Measurements from ENCODE around the gene C11orf68. TPM values are rescaled to one million over a fixed set of nuclear protein-coding genes. Genes with fewer than 3 reads are reported as not detected.

The C11orf68 gene
- total and polyA plus RNA-seq, 10 donors, result 22.0 to 44.9 (median 33.2) TPM

Other genes with a start within 250 kb of the C11orf68 start
- gene KAT5, start 206.8 kb downstream of the C11orf68 start, total RNA-seq, result 10 to 100 TPM; 55.0 to 85.8 (median 63.6) TPM
- 100 to 1,000 TPM in 1 of 3 donors, 10 to 100 TPM in 2; 55.3 to 103 (median 72.4) TPM for gene KAT5, start 206.8 kb downstream of the C11orf68 start, polyA plus RNA-seq
- 100 to 1,000 TPM in 2 of 7 donors, 10 to 100 TPM in 5; 51.0 to 141 (median 54.4) TPM for gene RNASEH2C, start 198.3 kb downstream of the C11orf68 start, total RNA-seq
- 100 to 1,000 TPM in 2 of 3 donors, 10 to 100 TPM in 1; 56.3 to 124 (median 112) TPM for gene RNASEH2C, start 198.3 kb downstream of the C11orf68 start, polyA plus RNA-seq
- 10 to 100 TPM; 28.9 to 58.9 (median 33.1) TPM for gene AP5B1, start 138.1 kb downstream of the C11orf68 start, total RNA-seq
- gene AP5B1, start 138.1 kb downstream of the C11orf68 start, polyA plus RNA-seq, result 10 to 100 TPM in 1 of 3 donors, 1 to 10 TPM in 2; 2.8 to 12.6 (median 3.3) TPM
- gene OVOL1, start 132.0 kb downstream of the C11orf68 start, total RNA-seq, result under 1 TPM in 2 of 7 donors, not detected in 5; 0.14 to 0.47 TPM
- under 1 TPM in 2 of 3 donors, not detected in 1; 0.03 to 0.06 TPM for gene OVOL1, start 132.0 kb downstream of the C11orf68 start, polyA plus RNA-seq
- gene SNX32, start 85.1 kb downstream of the C11orf68 start, total RNA-seq, result 1 to 10 TPM in 2 of 7 donors, under 1 TPM in 3, not detected in 2; 0.22 to 1.2 (median 0.77) TPM
- 1 to 10 TPM in 1 of 3 donors, under 1 TPM in 2; 0.45 to 1.5 (median 0.89) TPM for gene SNX32, start 85.1 kb downstream of the C11orf68 start, polyA plus RNA-seq
- 1,000 to 10,000 TPM in 2 of 7 donors, 100 to 1,000 TPM in 5; 666 to 1,219 (median 868) TPM for gene CFL1, start 60.9 kb downstream of the C11orf68 start, total RNA-seq
- 100 to 1,000 TPM; 562 to 869 (median 862) TPM for gene CFL1, start 60.9 kb downstream of the C11orf68 start, polyA plus RNA-seq
- 10 to 100 TPM; 54.8 to 77.3 (median 65.5) TPM for gene MUS81, start 58.6 kb downstream of the C11orf68 start, total RNA-seq
- 10 to 100 TPM; 71.2 to 93.5 (median 89.5) TPM for gene MUS81, start 58.6 kb downstream of the C11orf68 start, polyA plus RNA-seq
- gene EFEMP2, start 46.3 kb downstream of the C11orf68 start, total RNA-seq, result 10 to 100 TPM; 21.0 to 53.5 (median 38.4) TPM
- 10 to 100 TPM; 22.5 to 39.1 (median 31.4) TPM for gene EFEMP2, start 46.3 kb downstream of the C11orf68 start, polyA plus RNA-seq
- 10 to 100 TPM; 18.8 to 38.2 (median 29.5) TPM for gene CTSW, start 39.2 kb downstream of the C11orf68 start, total RNA-seq
- 10 to 100 TPM in 2 of 3 donors, 1 to 10 TPM in 1; 5.6 to 13.2 (median 10.8) TPM for gene CTSW, start 39.2 kb downstream of the C11orf68 start, polyA plus RNA-seq
- 10 to 100 TPM; 52.3 to 79.0 (median 64.9) TPM for gene FIBP, start 30.6 kb downstream of the C11orf68 start, total RNA-seq
- 10 to 100 TPM; 61.9 to 66.3 (median 62.3) TPM for gene FIBP, start 30.6 kb downstream of the C11orf68 start, polyA plus RNA-seq
- gene CCDC85B, start 28.4 kb downstream of the C11orf68 start, total RNA-seq, result 10 to 100 TPM; 38.7 to 61.7 (median 44.4) TPM
- 100 to 1,000 TPM in 1 of 3 donors, 10 to 100 TPM in 2; 53.9 to 131 (median 96.2) TPM for gene CCDC85B, start 28.4 kb downstream of the C11orf68 start, polyA plus RNA-seq
- gene FOSL1, start 18.7 kb downstream of the C11orf68 start, total RNA-seq, result 1 to 10 TPM in 6 of 7 donors, under 1 TPM in 1; 0.42 to 5.4 (median 1.6) TPM
- gene FOSL1, start 18.7 kb downstream of the C11orf68 start, polyA plus RNA-seq, result 1 to 10 TPM in 2 of 3 donors, under 1 TPM in 1; 0.59 to 1.2 (median 1.2) TPM
- gene DRAP1, start 364 bp upstream of the C11orf68 start, total RNA-seq, result 10 to 100 TPM; 58.3 to 84.2 (median 69.6) TPM
- 100 to 1,000 TPM; 116 to 123 (median 122) TPM for gene DRAP1, start 364 bp upstream of the C11orf68 start, polyA plus RNA-seq
- gene TSGA10IP, start 26.4 kb upstream of the C11orf68 start, total RNA-seq, result under 1 TPM in 1 of 7 donors, not detected in 6; 0.24 TPM
- gene TSGA10IP, start 26.4 kb upstream of the C11orf68 start, polyA plus RNA-seq, result under 1 TPM; 0.06 to 0.24 (median 0.14) TPM
- gene SART1, start 42.7 kb upstream of the C11orf68 start, total RNA-seq, result 10 to 100 TPM; 26.6 to 64.7 (median 54.9) TPM
- 100 to 1,000 TPM in 2 of 3 donors, 10 to 100 TPM in 1; 80.3 to 117 (median 109) TPM for gene SART1, start 42.7 kb upstream of the C11orf68 start, polyA plus RNA-seq
- gene EIF1AD, start 83.1 kb upstream of the C11orf68 start, total RNA-seq, result 10 to 100 TPM; 24.5 to 39.2 (median 35.5) TPM
- gene EIF1AD, start 83.1 kb upstream of the C11orf68 start, polyA plus RNA-seq, result 10 to 100 TPM; 14.3 to 22.0 (median 15.4) TPM
- gene BANF1, start 83.4 kb upstream of the C11orf68 start, total RNA-seq, result 100 to 1,000 TPM in 3 of 7 donors, 10 to 100 TPM in 4; 50.5 to 139 (median 92.9) TPM
- 100 to 1,000 TPM; 151 to 219 (median 196) TPM for gene BANF1, start 83.4 kb upstream of the C11orf68 start, polyA plus RNA-seq
- gene CST6, start 92.9 kb upstream of the C11orf68 start, total RNA-seq, result not detected
- gene CST6, start 92.9 kb upstream of the C11orf68 start, polyA plus RNA-seq, result 1 to 10 TPM in 1 of 3 donors, under 1 TPM in 2; 0.76 to 1.4 (median 0.93) TPM
- gene CATSPER1, start 107.4 kb upstream of the C11orf68 start, total RNA-seq, result 1 to 10 TPM in 3 of 7 donors, under 1 TPM in 2, not detected in 2; 0.70 to 1.2 (median 1.1) TPM
- gene CATSPER1, start 107.4 kb upstream of the C11orf68 start, polyA plus RNA-seq, result under 1 TPM; 0.30 to 0.51 (median 0.50) TPM
- not detected for gene GAL3ST3, start 130.1 kb upstream of the C11orf68 start, total RNA-seq
- under 1 TPM; 0.03 to 0.04 (median 0.03) TPM for gene GAL3ST3, start 130.1 kb upstream of the C11orf68 start, polyA plus RNA-seq
- gene SF3B2, start 133.3 kb upstream of the C11orf68 start, total RNA-seq, result 100 to 1,000 TPM; 139 to 195 (median 164) TPM
- 100 to 1,000 TPM in 1 of 3 donors, 10 to 100 TPM in 2; 77.5 to 104 (median 89.9) TPM for gene SF3B2, start 133.3 kb upstream of the C11orf68 start, polyA plus RNA-seq
- 100 to 1,000 TPM in 5 of 7 donors, 10 to 100 TPM in 2; 65.8 to 126 (median 110) TPM for gene PACS1, start 151.2 kb upstream of the C11orf68 start, total RNA-seq
- 10 to 100 TPM; 20.6 to 35.1 (median 20.9) TPM for gene PACS1, start 151.2 kb upstream of the C11orf68 start, polyA plus RNA-seq